AG09309 (cell line): ENCODE data around the gene FAM200B.

ENCODE experiments used
- DNase-seq: peaks from one replicate; pipeline ENCODE4 v3.0.0-alpha.2; 2010; ENCODE audit warnings: low read depth
- H3K4me3 ChIP-seq: 2 replicates; pipeline ENCODE4 v1.5.1; 2011; ENCODE audit warnings: mild to moderate bottlenecking, low read depth, low read length, moderate library complexity; ENCODE audit not compliant: control insufficient read depth
- CTCF ChIP-seq: IDR thresholded peaks from 2 replicates; pipeline ENCODE4 v1.5.1; 2011; ENCODE audit warnings: mild to moderate bottlenecking, low read depth, low read length, inconsistent platforms; ENCODE audit not compliant: insufficient read depth, control insufficient read depth; ENCODE audit errors: missing control alignments

The FAM200B gene

GRCh38 chr4:15691346-15692135 lies 9.9 kb downstream of the FAM200B start:
- no peak overlapping the region for H3K4me3 ChIP-seq
- no peak for TF ChIP-seq CTCF
- no peak for DNase-seq

GRCh38 chr4:15692602-15693001 lies 11.0 kb downstream of the FAM200B start:
- DNase-seq = no peak
- no peak overlapping the region for H3K4me3 ChIP-seq
- TF ChIP-seq CTCF = no peak

- DNase-seq = no peak
- no peak for TF ChIP-seq CTCF
- no peak overlapping the region for H3K4me3 ChIP-seq
Measured at GRCh38 chr4:15694431-15694830, 12.8 kb downstream of the FAM200B start.

GRCh38 chr4:15695240-15695699 lies 13.6 kb downstream of the FAM200B start:
- H3K4me3 ChIP-seq = no peak overlapping the region
- peak; percentile 98 for DNase-seq

GRCh38 chr4:15695729-15696128 lies 14.1 kb downstream of the FAM200B start:
- no peak overlapping the region for H3K4me3 ChIP-seq
- no peak for DNase-seq
- TF ChIP-seq CTCF = no peak

More at GRCh38 chr4:15695240-15695699, 13.6 kb downstream of the FAM200B start:
- TF ChIP-seq CTCF = no peak

GRCh38 chr4:15696866-15697265 lies 15.2 kb downstream of the FAM200B start:
- no peak overlapping the region for H3K4me3 ChIP-seq
- no peak for DNase-seq
- no peak for TF ChIP-seq CTCF
